IPS DF 4.7 (cell line): ENCODE results near the gene COA3.

ENCODE experiments used
- DNase-seq: peaks from one replicate; pipeline ENCODE4 v3.0.0-alpha.2; 2013; ENCODE audit warnings: low spot score; ENCODE audit errors: extremely low read depth

COA3 gene, protein sequence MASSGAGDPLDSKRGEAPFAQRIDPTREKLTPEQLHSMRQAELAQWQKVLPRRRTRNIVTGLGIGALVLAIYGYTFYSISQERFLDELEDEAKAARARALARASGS

DNA sequence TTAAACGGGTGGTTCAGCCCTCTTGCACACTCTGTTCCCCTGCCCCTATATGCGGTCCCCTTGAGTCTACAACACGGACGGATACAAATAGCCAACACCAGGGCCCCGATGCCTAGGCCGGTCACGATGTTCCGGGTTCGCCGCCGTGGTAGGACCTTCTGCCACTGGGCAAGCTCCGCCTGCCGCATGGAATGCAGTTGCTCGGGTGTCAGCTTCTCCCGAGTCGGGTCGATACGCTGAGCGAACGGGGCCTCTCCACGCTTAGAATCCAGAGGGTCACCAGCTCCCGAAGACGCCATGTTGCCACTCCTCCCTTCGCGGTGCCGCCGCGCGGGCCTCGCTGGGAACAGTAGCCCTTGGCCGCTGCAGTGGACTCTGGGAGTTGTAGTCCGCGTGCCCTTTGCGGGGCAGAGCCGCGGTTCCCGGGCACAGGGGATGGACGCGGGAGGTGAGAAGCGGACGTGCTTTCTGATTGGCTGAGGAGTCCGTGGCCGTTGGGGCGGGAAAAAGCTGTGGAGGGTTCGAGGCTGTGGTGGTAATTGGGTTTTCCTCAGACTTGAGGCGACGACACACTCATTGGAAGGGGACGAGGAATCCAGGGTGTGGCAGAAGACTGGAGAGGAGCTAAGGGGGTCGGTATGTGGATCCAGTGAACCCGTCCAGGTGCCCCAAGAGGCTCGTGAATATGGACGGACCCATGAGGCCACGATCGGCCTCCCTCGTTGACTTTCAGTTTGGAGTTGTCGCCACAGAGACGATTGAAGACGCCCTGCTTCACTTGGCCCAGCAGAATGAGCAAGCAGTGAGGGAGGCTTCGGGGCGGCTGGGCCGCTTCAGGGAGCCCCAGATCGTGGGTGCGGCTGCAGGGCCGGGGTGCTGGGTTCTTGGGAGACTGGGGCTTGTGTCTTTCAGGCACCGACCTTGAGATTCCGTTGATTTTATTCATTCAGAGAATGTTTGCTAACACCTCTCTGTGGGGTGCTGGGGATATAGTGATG, at the start of gene COA3, which contains the start of gene CNTD1:
Gene COA3 (minus strand): TSS at position 322 of the 998 bp plus-strand sequence. CDS start 23 bp downstream, at position 299.
Gene CNTD1 (plus strand): TSS at position 479 of the 998 bp plus-strand sequence. CDS start 207 bp downstream, at position 686.
- peak; percentile 71 for DNase-seq

DNA sequence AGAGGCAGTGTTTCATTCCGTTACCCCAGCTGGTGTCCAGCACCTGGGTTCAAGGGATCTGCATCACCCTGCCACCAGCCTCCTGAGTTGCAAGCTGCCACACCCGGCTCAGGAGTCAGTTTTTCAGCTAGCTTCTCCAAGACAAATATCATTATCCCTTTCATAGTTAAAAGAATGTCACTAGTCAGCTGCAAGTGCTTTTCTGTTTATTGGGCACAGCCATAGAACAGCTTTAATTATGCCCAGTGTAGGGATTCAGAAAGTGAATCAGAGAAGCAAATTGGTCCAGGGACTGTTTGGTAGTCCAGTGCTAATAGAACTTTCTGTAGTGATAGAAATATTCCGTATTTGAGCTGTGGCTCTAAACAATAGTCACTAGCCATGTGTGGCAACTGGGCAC, 49.6 kb upstream of the COA3 start:
- no peak for DNase-seq

DNA sequence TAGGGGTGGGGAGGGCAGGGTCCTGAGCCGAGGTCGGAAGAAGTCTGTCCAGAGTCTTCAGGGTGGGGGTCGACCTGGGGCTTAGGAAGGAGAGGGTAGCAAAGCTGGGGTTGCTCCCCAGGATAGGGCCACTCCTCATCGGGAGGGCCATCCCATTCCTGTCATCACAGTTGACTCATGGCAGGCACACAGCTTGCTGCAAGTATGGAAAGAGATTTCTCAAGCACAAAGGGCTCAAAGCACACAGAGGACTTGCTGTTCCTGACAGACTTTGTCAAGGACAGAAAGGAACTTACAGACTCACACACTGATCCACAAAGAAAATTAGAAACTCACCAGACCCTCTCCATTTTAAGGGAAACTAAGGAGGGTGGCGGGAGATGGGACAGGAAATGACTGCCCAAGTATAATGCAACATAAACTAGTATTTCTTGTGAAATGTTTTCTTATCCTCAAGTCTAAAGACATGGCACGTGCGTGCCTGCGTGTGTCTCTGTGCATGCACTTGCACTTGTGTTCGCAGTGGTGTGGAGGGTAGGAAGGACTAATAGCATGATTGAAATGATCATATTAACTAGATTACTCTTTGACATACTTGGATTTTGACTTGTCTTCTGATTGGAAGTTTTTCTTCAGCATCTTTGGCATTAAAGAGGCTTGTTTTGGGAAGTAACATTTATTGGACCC, 48.2 kb upstream of the COA3 start:
- no peak for DNase-seq

DNA sequence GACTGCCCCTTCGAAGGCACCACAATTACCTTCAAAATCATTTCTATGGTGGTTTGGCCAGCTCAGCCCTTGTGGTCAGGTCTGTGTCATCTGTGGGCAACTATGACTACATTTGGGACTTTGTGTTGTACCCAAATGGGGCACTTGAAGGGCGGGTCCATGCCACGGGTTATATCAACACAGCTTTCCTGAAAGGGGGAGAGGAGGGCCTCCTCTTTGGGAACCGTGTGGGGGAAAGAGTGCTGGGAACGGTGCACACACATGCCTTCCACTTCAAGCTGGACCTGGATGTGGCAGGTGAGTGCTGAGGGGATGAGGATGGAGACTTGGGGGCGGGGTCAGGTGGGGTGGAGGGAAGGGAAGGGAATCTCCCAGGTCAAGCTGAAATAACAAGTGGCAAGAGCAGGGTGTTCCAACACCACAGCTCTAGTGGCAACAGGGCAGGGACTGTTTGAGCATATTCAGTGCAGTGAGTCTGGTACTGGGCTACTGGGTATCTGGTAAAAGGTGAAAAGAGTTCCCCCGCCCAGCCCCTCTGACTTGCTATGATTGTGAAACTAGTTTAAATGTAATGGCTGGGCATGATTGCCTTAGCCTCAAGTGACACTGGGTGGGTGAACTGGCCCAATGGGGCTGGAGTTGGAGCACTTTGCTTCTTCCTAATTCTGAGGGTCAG, 47.6 kb upstream of the COA3 start:
- DNase-seq = no peak

DNA sequence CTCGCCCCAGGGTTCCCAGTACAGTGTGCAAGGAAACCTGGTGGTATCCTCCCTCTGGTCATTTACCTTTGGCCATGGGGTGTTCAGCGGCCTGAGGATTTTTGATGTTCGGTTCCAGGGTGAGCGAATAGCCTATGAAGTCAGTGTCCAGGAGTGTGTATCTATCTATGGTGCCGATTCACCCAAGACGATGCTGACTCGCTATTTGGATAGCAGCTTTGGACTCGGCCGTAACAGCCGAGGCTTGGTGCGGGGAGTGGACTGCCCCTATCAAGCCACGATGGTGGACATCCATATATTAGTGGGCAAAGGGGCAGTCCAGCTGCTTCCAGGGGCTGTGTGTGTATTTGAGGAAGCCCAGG, 47.0 kb upstream of the COA3 start:
- no peak for DNase-seq

DNA sequence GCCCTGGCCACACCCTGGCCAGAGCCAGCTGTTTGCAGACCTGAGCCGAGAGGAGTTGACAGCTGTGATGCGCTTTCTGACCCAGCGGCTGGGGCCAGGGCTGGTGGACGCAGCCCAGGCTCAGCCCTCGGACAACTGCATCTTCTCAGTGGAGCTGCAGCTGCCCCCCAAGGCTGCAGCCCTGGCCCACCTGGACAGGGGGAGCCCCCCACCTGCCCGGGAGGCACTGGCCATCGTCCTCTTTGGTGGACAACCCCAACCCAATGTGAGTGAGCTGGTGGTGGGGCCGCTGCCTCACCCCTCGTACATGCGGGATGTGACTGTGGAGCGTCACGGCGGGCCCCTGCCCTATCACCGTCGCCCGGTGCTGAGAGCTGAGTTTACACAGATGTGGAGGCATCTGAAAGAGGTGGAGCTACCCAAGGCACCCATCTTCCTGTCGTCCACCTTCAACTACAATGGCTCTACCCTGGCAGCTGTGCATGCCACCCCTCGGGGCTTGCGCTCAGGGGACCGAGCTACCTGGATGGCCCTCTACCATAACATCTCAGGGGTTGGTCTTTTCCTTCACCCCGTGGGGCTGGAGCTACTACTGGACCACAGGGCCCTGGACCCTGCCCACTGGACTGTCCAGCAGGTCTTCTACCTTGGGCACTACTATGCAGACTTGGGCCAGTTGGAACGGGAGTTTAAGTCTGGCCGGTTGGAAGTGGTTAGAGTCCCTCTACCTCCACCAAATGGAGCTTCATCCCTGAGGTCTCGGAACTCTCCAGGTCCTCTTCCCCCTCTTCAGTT, 46.5 kb upstream of the COA3 start:
- no peak for DNase-seq

DNA sequence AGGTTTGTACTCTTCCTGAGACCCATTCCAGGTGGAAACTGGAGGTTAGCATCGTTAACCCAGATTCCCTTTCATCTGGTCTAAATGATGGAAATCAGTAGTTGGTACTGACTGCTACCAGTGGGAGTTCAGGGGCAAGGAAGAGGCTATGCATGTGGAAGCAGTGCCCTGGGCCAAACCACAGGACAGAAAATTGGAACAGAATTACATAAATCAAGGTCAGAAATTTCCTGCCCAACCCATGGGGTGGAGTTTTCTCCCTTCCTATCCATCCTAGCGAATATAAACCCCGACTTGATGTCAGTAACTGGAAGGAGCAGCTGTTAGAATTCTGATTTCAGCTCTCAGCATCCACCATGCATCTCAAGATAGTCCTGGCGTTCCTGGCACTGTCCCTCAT, 45.8 kb upstream of the COA3 start, which contains the start of gene AOC2:
Gene AOC2 (plus strand): TSS at position 310 of the 400 bp plus-strand sequence. CDS start 47 bp downstream, at position 357.
- DNase-seq = no peak

DNA sequence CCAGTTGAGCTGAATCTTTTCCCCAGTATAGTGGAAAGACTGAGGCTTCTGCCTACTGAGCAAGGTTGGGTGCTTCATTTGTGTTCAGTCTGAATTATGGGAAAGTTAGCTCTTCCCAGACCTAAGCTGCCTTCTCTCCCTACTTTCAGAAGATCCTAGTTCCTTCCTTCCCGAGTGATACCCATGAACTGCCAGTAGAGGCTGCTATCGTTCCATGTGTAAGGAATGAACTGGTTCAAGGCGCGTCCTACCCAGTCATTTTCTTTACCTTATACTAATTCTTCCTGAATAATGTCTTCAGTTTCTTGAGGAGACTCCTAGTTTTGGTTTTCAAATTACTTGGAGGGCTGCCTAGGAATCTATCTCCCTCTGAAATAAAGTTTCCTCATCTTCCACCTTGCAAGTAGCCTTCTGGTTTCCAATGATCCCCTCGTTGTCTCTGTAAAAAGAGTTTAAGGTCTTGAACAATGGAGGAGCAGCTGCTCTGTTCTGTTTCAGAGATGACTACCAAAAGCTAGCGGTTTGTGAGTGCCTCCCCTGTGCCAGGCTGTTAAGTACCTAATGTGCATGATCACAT, 44.9 kb upstream of the COA3 start:
- no peak for DNase-seq

DNA sequence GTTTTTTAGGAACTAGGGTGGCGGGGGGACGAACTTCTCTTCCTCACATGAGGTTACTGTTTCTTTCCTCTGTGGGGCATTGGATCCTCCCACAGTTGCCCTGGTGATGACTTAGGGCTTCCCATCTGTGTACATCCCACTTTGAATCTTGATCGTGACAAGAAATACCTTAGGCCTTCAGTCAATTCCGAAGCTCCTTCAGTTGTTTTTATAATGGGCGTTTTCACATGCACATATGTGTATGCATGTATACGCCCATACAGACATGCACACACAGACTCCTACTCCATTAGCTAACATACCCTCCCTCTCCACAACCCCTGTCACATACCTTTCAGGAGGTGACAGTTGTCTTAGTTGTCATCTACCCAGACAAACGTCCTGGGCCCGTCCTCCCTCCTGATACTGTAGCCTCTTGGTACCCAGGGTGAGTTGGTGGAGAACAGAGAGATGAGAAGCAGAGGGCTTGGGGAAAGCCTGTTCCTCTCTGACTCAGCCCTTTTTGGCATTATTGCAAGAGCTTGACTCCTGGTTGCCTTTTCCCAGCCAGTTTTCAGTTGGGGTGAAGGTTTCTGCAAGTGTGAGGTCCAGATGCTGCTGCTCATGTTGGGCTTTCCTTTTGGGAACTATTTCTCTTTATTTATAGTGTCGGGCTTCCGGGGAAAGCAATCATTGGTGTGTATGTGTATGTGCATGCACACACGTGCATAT, 43.6 kb upstream of the COA3 start:
- DNase-seq = no peak

DNA sequence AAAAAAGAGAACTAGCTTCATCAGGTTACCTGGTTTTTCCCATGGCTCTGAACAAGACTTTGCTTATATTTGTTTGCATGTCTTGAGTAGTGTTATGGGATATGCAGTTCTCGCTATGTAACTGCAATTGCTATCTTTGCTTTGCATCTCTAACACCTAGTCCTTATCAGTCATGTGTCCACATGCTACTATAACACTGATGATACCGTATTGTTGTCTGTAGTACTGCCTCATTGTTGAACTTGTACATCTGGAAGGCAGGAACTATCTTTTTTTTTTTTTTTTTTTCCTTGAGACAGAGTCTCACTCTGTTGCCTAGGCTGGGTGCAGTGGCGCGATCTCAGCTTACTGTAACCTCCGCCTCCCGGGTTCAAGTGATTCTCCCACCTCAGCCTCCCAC, 37.2 kb upstream of the COA3 start:
- DNase-seq = no peak

DNA sequence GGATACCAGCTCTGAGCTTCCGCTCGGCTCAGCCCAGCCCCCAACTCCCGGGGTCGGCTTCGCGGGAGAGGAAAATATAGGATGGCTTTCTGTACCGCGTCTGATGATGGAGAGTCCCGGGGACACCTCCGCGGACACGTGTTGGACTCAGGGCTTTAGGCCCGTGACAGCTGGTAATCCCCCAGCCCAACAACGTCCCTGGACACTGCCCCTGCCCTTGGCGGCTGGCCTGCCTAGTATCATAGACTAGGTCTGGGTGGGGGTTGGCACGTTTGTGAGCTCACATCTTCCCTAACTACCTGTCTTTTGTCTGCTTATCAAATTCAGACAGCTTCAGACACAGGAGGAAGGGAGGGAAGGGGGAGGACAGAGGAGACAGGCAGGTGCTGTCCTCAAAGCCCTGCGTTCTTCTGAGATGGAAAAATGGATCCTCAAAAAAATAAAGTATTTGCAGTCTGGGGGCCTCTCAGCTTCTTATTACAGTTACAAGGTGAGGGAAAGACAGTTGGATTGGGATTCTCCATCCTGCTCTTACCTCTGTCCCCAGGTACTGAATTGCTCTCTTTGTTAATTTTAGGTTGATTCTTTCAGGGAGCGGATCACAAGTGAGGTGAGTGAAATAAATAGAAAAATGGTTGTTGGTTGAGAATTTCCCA, 35.4 kb upstream of the COA3 start:
- DNase-seq = no peak

DNA sequence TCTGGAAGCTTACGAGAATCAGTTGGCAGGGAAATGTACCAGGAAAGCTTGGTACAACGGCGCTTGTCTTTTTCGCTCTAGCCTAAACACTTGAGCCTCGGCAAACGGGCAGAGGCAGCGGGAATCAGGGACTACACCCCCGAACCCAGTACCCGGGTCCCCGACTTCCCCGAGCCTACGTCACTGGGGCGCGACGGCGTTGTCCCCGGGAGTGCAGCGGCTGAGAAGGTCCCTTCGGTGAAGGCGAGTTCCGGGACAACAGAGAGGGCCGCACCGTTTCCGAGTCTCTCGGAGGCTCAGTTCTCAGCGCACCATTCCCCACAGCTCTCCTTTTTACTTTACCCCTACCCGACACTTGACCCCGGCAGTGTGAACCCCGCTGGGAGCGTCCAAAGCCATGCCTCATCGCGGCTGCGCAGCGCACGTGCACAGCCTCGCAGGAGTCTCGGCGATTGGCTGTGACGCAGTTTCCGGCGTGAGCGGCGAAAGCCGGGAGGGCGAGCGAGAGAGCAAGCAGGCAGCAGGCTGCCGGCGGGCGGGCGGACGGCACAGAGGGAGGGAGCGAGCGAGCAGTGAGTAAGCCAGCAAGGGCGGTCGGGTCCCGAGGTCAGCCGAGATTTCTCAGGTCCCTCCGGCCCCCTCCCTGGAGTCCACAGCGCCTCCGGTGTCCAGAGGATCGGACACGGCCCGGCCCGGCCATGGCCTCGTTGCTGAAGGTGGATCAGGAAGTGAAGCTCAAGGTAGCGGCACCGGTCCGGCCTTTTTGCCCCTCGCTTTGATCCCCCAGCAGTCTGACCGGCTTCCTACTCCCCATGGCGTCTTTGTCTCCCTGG, 34.6 kb upstream of the COA3 start, which contains the start of gene PSME3:
Gene PSME3 (plus strand): TSS at position 464 of the 833 bp plus-strand sequence. CDS start 235 bp downstream, at position 699.
- no peak for DNase-seq

DNA sequence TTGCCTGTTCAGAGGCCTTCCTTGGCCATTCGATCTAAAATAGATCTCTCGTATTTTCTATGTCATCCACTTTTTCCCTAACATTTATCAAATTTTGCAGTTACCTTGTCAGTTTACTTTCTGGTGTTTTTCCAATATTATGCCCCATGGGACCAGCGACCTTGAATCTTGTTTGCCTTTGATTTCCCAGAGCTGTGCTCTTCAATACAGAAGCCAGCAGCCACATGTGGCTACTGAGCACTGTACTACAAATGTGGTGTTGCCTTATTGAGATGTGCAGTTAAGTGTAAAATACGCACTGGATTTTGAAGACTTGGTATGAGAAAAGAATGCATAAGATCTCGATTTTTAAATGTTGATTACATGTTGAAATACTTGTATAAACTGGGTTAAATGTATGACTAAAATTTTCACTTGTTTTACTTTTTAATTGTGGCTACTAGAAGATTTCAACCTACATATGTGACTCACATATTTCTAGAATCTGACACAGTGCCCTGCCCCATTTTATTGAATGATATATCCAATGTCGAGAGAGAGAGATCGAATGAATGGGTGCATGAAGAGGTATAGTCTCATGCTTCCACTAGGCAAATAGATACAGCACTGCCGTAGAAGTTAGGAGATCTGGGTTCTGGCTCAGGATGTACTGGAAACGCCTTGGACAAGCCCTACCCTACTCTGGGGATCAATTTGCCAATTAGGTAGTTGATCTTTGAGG, 33.9 kb upstream of the COA3 start:
- DNase-seq = no peak

DNA sequence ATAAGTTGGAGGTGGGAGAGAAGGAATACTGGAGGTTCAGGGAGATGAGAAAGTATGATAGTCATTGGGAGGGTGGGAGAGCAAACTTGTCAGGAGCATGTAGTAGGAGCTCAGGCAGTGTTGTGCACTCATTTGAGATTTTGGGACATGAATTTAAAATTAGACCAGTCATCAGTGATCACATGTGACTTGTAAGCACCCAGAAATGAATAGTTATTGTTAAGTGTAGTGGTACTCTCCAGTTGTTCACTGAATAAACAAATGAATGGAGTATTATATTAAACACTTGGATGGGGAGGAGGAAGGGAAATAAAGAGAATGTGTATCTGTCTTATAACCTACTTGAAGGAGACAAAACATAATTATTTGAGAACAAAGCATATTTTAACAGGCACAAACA, 32.5 kb upstream of the COA3 start:
- no peak for DNase-seq

DNA sequence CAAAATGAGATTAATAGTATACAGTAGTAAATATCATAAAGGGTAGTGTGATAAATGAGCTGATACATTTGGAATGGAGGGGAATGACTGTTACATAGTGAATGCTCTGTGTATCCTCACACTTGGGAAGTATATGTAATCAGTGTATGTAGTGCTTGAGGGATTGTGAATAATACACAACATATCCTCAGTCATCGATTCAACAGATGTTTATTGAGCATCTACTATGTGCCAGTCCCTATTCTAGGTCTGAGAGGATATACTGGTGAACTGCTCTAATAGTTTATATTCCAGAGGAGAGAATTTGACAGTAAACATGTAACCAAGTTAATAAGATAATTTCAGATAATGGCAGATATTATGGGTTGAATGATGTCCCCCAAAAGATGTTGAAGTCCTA, 29.0 kb upstream of the COA3 start:
- no peak for DNase-seq

DNA sequence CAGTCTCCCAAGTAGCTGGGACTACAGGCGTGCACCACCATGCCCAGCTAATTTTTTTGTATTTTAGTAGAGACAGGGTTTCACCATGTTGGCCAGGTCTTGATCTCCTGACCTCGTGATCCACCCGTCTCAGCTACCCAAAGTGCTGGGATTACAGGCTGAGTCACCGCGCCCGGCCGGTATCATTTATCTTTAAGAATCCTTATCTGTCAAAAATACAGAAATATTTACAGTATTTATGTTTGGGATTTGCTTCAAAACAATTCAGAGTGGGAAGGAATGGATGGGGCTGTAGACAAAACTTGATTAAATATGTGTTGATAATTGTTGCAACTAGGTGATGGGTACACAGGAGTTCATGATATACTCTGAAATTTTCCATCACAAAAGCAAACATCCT, 22.7 kb upstream of the COA3 start:
- no peak for DNase-seq

DNA sequence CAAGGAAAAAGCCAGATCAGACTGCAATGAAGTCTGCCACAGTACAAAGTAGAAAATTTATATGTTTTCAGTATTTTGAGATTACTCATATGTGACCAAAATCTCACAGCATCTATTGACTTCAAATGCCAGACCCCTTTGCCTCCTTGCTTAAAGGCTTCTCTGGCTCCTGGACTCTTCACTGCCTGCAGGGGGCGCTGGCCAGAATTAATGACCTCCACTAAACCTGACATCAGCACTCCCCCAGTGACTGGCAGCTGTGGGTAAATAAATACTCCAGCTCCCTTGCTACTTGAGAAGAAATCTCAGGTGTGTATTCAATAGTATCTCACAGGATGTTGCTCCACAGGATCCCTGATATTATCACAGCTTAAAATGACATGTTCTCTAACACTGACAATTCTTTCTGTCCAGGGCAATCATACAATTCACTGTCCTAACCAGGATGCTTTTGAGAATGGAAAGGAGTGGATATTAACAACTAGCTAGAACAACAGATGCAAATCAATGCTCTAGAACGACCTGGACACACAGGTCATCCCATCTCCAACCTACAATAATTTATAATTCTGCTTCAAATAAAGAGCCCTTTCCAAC, 21.5 kb upstream of the COA3 start:
- DNase-seq = no peak
